Inflammatory macrophage (primary cell): Measurements from ENCODE around the gene AMPH.
"Not testable (repeated sequence)": the region's sequence is repeated elsewhere in the genome, so short reads cannot be mapped to it uniquely, and the experiment has no call there.

Source experiments
- DNase-seq, 2 donors: peaks; one replicate each; pipeline ENCODE4 v3.0.0-alpha.2; 2020 to 2022

AMPH gene

DNA sequence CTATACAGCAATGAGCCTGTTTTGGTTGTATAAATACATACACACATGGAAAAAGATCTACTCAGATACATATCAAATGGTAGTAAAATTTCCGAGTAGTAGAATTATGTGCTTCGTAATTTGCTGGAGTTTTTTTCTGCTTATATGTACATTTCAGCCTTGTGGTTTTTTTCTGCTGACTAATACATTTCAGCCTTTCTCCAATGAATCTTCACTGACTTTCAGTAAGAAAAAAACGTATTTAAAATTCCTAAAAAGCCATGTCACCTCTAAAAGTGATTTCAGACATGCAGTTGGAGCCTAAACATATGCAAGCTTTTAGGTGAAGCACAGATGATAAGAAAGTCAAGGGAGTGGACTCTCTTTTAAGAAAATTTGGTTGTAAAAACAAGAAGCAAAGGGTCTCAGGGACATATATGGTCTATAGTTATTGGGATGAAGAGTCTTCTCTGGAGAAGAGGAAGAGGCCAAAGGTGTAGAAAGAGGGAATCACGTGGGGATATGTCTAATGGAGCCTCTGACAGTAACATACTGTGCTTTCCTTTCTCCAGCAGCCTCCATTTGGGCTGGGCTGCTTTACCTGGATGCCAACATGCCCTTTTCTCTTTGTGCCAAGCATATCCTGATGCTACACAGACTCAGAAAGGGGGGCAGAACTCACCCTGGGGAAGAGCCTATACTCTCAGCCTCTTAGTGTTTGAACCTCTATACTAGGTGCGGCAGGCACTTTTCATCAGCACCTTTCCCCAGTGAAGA, 2.4 kb downstream of the AMPH start:
- DNase-seq: no peak

DNA sequence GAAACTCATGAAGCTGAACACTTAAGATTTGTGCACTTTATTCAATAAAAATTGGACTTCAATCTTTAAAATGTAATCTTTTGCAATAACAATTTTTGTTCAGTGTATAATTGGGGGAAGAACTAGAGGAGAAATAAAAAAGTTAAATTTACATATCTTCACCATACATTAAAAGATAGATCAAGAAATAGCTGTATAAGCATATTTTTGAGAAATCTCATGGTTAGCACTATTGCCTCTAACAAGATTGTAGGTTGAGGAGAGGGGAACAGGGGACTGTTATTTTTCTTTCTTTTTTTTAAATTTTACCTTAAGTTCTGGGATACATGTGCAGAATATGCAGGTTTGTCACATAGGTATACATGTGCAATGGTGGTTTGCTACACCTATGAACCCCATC, 5.3 kb downstream of the AMPH start:
- DNase-seq: no peak

DNA sequence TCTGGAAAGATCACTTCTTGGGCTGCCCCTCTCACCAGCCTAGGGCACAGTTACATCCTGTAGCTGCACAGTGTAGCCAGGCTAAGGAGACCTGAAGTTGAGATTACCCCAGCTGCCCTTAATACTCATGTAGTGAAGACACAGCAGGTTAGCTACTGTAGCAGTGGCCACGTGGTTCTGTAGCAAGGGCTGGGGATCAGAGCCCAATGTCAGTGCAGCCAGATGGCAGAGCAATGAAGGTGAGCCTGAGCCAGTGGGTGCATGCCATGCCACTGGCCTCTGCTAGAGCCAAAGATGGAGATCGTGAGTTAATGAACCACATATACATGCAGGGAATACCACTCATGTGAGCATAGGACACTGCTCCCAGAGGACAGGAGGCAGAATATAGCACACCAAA, 15.5 kb downstream of the AMPH start:
- no peak for DNase-seq

DNA sequence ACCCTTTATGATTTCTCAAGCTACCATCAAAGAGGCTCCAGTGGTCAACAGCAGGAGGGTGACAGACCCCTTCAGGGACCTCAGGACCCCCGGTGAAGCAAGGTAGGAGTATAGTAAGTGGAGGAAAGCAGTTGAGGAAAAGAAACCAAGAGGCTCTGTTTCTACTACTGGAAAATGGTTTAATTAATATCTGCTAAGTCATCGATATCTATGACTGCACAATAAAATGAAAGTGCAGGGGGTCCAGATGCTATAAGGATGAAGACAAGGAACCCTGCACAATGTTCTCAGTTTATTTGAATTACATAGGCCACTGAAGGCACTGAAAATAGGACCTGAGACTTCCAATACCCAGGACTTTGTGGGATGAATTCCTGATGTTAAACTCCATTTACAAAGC, 23.7 kb downstream of the AMPH start:
- no peak for DNase-seq

DNA sequence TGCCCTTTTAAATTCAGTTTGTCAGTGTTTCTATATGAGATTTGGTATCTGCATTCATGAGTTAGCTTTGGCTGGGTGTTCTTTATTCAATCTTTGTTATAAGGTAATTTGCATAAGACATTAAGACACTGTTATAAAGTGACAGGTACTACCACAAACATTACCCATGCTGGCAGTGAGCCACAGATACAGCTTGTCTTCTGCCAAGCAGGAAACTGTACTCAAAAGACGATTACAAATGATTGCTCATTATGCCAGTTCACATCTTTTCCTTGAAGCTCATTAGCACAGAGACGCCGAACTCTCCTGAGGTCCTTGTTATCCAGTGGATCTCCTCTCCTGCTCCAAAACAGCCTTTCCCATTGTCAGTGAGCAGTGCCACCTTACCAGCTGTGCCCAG, 30.4 kb downstream of the AMPH start:
- DNase-seq: no peak

DNA sequence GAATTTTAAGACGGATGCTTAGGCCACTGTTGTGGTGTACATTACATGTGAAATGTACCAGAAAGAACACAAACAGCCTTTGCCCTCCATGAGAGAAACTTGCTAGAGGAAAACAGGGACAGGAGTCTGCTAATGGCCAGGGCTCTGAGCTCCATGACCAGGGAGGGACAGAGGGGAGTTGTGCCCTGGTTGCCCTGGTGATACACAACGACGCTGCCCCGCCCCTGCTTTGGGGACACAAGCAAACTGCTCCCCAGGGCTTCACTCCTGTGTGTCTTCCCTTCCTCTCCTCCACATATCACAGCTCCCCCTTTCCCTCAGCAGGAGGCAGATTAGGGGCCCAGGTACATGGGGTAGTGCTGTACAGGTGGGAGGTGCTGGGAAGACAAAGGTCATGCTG, 36.2 kb downstream of the AMPH start:
- no peak for DNase-seq

DNA sequence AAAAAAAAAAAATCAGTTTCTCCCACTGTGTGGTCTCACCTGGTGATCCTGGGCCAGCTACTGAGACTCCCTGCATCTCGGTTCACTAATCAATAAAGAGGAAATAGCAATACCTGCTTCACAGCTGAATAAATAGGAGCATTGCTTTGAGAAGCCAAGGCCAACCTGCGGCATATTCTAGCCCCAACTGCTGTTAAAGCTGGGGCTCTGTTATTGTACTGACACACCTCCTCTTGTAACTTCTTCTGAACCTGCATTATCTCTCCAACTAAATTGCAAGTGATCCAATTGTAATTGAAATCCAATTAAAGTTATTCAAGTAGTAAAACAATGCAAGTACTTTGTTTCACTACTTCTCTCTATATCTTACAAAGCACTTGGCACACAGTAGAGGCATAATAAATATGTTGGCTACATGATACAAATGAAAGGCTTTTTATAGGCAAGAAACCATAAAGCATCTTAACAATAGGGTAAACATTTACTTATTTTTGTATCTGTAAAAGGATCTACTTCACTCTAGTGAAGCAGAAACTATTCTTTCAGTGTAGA, 38.4 kb downstream of the AMPH start:
- DNase-seq: no peak

DNA sequence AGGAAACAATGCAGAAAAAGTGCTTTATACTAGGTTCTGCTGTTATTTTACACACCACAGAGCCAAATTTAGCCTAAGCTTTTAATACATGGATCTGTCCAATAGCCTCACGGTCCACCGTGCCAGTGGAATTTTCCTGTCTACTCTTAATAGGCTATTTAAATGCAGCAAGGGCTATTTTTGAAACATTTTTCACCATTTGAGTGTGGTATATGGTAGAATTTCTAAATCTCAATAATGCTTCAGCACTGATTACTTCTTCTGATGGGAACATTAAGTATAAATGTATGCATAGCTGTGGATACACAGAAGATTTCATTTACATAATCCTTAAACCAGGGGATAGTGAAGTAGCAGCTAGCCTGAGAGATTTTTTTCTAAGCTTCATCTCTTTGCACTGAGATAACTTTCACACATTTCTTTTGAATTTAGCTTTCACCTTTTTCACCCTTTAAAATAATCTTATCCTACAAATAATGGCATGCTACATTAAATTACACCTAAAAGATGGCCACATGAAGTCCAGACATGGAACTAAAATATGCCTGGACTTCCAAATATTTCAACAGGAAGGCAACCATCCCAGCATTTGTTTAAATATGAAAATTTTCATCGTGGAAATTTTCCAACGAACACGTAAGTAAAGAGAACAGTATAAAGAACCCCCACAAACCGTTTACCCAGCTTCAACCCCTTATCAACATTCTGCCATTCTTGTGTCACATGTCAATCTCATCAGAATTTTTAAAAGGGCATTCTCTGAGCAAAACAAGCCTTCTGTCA, 45.4 kb downstream of the AMPH start:
- no peak for DNase-seq

DNA sequence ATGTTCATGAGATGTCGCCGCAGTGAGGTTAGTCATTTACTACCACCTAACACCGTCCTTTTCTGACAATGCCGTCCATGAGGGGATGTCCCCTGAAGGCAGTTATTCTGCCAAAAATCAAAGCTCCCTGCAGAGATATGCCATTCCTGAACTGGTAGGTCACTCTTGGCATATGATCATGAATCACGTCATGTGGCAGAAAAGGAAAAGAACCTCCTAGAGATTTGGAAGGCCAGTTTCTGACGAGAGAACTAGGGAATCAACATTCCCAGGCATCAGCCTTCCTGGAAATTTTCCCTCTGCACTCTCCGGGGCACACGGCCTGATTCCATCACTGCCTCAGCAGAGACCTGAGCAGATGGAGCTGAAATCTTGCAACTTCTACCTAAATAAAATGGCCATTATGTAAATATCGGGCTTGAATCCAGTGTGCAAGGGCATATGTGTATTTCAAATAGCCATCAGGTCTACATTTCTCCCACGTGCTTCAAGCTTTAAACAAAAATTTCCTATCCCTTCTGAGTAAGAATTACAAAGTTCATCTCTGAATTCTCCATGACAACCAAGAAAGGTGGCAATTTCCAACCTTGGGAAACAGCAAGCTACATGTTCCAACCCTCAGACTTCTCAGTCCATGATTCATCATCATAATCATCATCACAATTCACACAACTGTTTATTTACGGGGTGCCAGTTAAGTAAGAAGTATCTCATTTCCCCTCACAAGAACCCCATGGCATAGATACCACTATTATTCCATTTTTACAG, 46.5 kb downstream of the AMPH start:
- no peak for DNase-seq

DNA sequence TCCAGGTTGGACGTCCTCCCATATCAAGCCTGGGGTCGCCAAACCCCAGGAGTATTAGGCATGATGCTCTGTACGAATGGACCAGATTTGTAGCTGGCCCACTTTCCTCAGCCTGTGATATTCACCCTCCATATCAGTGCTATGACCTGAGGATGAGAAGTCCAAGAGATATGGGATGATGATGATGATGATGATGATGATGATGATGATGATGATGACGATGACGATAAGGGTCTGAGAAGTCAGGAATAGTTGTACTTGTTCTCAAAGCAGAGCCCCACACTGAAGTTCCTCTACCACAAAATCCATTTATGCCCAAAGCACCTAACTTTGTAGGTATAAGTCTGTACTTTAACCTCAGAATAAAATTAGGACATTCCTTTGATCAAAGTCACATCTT, 50.7 kb downstream of the AMPH start:
- no peak for DNase-seq

DNA sequence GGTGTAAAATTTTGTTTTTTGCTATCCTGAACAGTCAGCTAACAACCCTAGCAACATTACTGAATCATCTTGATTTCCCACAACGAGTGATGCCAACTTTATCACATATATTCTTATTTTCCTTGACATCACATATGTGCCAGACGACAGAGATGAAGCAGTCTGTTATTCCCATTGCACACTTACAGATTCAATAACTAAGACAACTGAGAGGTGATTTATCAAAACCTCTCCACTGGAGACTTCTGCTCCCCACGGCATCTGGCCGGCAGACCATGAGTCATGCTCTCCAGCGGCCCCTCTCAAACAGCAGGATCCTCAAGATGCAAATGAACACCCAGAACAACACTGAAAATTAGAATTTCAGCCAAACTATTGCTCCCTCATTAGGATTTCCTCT, 57.1 kb downstream of the AMPH start:
- DNase-seq: no peak

DNA sequence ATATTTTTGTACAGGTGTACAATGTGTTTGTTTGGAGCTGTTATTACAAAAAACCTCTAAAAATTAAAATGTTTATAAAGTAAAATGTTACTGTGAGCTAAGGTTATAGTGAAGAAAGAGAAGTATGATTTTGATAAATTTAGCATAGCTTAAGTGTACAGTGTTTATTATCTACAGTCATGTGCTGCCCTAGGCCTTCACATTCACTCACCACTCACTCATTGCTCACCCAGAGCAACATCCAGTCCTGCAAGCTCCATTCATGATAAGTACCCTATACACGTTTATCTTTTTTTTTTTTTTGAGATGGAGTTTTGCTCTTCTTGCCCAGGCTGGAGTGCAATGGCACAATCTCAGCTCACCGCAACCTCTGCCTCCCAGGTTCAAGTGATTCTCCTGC, 59.6 kb downstream of the AMPH start:
- DNase-seq: not testable (repeated sequence)

DNA sequence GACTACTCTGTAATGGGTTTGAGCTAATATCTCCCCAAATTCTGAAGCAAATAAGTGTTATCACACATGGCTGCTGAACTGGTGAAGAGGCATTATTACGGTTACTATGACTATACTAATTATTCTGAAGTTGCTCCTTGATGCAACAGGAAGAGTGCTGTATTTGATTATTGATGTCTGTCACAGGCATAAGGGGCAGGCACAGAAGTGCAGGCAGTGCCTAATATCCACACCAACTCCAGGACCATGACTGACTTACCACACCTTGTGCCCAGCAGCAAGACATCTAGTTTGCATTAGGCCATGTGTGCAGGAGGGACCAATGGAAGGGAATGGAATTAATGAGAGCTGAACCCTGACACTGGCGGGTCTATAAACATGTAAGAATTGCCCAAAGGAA, 62.7 kb downstream of the AMPH start:
- DNase-seq: no peak

DNA sequence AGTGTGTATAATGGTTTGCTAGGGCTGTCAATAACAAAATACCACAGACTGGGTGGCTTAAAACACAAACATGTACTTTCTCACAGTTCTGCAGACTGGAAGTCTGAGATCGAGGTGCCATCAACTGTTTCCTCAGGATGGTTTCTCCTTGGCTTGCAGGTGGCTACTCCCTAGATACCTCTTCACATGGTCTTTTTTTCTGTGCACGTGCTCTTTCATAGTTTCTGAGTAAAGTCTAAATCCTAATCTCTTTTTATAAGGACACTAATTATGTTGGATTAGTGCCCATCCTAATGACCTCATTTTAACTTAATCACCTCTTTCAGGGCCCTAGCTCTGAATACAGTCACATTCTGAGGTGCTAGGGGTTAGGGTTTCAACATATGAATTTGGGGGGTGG, 65.9 kb downstream of the AMPH start:
- DNase-seq: no peak

DNA sequence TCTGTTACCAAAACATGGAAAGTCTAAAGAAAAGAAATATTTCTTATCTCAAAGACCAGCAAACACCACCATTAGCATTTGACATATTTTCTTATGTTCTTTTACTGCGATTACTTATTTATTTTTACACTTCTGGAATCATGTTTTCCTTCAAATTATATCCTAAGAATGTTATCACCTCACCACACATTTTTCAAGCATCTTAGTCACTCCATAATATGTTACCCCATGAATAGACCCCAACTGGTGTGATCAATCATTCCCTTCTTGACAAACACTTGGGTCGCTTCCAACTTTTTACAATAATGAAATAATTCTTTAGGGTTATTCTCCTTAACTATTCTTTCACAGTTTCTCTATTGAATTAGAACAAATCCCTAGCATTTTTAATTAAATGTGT, 67.4 kb downstream of the AMPH start:
- no peak for DNase-seq

DNA sequence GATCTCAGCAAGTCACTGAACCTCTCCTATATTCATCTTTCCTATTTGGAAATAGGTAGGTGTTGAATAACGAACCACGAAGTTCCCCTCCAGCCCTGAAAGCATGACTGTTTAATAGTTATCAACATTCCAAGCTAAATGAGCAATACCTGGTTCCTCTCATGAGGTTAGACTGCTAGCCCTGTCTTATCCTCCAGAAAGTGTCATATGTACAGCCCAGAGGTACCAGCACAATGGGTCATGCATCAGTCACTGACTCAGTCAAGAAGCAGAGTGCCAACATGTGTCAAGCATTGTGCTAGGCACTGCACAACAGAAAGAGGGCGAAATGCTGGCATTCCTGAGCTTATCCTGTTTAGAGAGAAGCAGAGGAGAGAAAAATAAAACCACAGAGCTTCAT, 70.0 kb downstream of the AMPH start:
- no peak for DNase-seq

DNA sequence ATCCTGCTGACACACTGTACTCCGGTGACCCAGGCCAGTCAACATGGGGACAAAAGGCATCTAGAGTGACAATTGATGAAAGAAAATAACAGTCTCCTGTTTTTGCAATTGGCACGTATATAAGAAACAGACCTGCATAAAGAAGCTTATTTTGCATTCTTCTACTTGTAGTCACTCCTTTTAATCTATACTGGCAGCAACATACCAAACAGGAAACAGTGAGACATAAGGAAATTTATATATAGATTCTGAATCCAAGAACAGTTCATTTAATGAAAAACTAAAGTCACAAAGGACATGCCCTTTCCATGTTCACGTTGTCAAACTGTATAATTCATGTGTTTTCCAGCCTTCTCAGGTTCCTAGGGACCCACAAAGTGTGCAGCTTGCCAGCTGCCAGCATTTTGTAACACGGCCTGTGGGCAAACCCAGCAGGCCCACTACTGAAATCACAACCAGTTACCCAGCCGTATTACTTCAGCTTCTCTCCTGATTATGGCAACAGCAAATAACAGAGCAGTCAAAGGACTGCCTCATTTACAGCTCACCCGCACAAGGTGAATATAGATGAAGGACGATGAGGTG, 72.3 kb downstream of the AMPH start:
- DNase-seq: no peak

DNA sequence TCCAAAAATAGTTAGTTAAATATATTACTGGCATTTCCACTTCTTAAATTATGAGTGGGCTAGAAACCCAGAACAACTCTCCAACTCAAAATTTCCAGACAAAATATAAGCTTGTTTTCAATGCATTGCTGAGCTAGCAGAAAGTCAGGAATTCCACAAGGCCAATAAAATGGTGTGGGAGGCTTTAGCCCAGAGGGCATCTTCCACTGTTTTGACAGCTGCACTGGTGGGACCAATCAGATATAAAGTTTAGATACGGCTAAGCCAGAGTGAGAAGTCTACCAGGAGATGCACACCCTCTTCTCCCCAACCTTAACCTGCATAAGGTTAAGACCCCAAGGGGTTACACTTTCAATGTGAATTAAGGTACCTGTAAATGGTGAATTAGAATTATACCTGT, 76.6 kb downstream of the AMPH start:
- no peak for DNase-seq

DNA sequence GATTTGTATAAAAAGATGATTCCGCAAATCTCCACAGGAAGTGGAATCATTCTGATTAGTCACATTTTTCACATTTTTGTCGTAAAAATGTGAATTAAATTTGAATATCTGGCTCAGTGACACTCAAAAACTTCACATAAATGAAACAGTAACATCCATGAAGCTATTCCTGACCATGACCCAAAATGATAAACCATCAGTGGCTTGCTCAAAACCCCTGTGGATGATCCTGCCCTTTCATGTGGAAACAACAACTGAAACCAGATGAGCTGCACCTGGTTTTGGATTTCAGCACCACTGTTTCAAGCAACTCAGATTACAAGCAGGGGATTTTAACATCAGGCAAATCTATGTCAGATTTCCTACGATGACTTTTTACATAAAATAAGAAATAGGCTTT, 80.3 kb downstream of the AMPH start:
- no peak for DNase-seq

DNA sequence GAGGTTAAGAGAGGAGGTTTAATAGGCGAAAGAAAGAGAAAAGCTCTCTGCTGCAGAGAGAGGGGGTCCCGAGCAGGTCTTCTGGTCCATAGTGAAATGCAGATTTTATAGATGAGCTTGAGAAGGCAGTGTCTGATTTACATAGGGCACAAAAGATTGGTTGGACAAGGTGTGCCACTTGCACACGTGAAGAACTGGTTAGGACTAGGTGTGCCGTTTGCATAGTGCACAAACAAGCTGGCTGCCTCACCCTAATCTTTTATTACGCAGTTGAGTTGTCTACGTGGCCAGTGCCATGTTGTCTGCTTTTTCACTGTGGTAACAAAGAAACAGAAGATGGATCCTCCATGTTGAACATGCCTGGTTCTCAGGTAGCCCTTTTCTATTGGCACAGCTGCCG, 82.6 kb downstream of the AMPH start:
- no peak for DNase-seq

DNA sequence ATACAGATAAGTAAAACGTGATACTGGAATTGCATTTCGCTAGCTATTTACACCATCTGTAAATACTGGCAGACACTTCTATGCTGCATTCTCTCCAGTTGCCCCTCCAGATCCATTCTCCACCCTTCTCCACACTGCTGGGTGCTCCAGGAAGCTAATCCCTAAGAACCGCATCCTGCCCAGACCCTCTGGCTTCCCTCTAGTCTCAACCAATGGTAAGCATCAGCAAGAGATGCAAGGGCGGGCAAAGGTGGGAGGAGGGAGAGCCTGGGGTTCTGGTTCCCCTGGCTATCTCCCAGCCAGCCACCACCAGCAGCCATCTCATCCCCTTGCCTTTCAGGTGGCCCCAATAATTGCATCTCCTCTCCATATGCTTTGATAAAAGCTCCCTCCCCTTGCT, 84.4 kb downstream of the AMPH start:
- no peak for DNase-seq

DNA sequence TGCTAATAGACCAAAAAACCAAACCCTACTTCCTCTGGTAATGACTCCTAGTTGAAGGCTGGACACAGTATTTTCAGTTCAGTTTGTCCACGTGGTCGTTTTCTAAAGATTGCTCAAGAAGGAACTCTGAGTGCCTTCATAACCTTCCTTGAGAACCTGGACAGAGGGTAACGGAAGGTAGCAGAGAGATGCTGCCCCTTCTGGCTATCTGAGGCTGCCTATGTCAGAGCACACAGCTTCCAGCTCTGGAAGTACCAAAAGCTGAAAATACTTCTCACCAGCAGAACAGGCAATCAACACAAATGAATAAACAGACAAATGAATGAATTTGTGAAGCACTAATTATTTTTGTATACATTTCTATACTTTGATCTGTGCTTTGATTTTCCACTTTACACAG, 85.2 kb downstream of the AMPH start:
- no peak for DNase-seq

DNA sequence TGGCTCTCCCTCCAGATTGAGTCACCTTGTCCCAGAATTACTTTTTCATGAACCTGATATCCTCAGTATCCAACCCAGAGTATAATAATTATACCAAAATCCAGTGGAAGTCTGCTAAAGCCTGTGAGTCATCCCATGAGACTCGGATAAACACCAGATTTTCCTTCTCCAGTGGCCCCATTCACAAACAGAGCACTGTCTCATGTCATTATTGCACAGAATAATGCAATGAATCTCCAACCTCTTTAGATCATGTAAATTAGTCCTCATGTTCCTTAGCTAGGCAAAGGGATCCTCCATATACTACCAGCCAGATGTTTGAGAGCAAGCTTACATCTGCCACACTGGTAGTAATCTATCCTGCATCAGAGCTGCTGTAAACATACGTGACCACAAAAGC, 89.0 kb downstream of the AMPH start:
- DNase-seq: no peak
